Loucy (cell line): ENCODE data around the gene SPATC1L.

Experiments used
- H2AFZ ChIP-seq: fragments of 200-600 bp; sonication (generic); 2 replicates; pipeline ENCODE4 v1.6.0; 2016; ENCODE audit warnings: antibody characterized with exemption, mild to moderate bottlenecking, low read length, moderate library complexity
- H3F3A ChIP-seq: fragments of 200-600 bp; 2 replicates; pipeline ENCODE4 v1.6.0; 2016; ENCODE audit warnings: antibody characterized with exemption, low read depth, mild to moderate bottlenecking
- H3K27me3 ChIP-seq: fragments of 200-600 bp; sonication (generic); 2 replicates; pipeline ENCODE4 v1.6.1; 2014; ENCODE audit warnings: low read length, mild to moderate bottlenecking; ENCODE audit not compliant: insufficient read depth, poor library complexity, severe bottlenecking
- H3K36me3 ChIP-seq: fragments of 200-600 bp; sonication (generic); 2 replicates; pipeline ENCODE4 v1.6.1; 2016; ENCODE audit warnings: low read length; ENCODE audit not compliant: insufficient read depth
- H3K4me1 ChIP-seq: fragments of 200-600 bp; sonication (generic); 2 replicates; pipeline ENCODE4 v1.5.1; 2014; ENCODE audit warnings: low read length, mild to moderate bottlenecking; ENCODE audit not compliant: insufficient read depth, poor library complexity, severe bottlenecking
- H3K4me2 ChIP-seq: fragments of 200-600 bp; sonication (generic); 2 replicates; pipeline ENCODE4 v1.6.0; 2014; ENCODE audit warnings: antibody characterized with exemption, low read length, low read depth, mild to moderate bottlenecking; ENCODE audit not compliant: poor library complexity, severe bottlenecking
- H3K4me3 ChIP-seq: fragments of 200-600 bp; sonication (generic); 2 replicates; pipeline ENCODE4 v1.5.1; 2014; ENCODE audit warnings: low read length, mild to moderate bottlenecking, mixed read lengths; ENCODE audit not compliant: poor library complexity, severe bottlenecking
- H3K79me2 ChIP-seq: fragments of 200-600 bp; sonication (generic); 2 replicates; pipeline ENCODE4 v1.6.1; 2014; ENCODE audit warnings: low read length; ENCODE audit not compliant: insufficient read depth
- H3K9ac ChIP-seq: fragments of 200-600 bp; sonication (generic); 2 replicates; pipeline ENCODE4 v1.6.0; 2014; ENCODE audit warnings: mild to moderate bottlenecking, low read depth, low read length, moderate library complexity; ENCODE audit not compliant: poor library complexity, severe bottlenecking
- H3K9me2 ChIP-seq: fragments of 200-600 bp; sonication (generic); replicated peaks from 2 replicates; pipeline ENCODE4 v1.6.1; 2016; ENCODE audit warnings: low read depth, low read length, mixed read lengths
- H3K9me3 ChIP-seq: fragments of 200-600 bp; sonication (generic); 2 replicates; pipeline ENCODE4 v1.6.1; 2014; ENCODE audit warnings: mild to moderate bottlenecking, antibody characterized with exemption, low read length, low read depth; ENCODE audit not compliant: insufficient read depth
- H4K20me1 ChIP-seq: fragments of 200-600 bp; sonication (generic); 2 replicates; pipeline ENCODE4 v1.6.0; 2014; ENCODE audit warnings: antibody characterized with exemption, low read length, mild to moderate bottlenecking; ENCODE audit not compliant: insufficient read depth, poor library complexity, severe bottlenecking
- CTCF ChIP-seq: fragments of 200-600 bp; sonication (generic); conservative IDR thresholded peaks from 2 replicates; pipeline ENCODE4 v1.5.1; 2014; ENCODE audit warnings: mild to moderate bottlenecking, antibody characterized with exemption, low read length
- EZH2phosphoT487 ChIP-seq: fragments of 200-600 bp; IDR thresholded peaks from 2 replicates; pipeline ENCODE4 v1.6.1; 2018; ENCODE audit warnings: antibody characterized with exemption, mild to moderate bottlenecking, moderate library complexity, borderline replicate concordance

Gene SPATC1L

GRCh38 chr21:46211376-46211775, 27.1 kb upstream of the SPATC1L start:
- H3K4me2 ChIP-seq: no peak overlapping the region
- peaks cover 6% of the 10 kb centered on the region; the same call in 1 of the 2 replicates for H3K79me2 ChIP-seq
- TF ChIP-seq EZH2phosphoT487 (no peak), CTCF (no peak)
- H4K20me1 ChIP-seq: peaks cover 2% of the 10 kb centered on the region
- no peak overlapping the region for H3K9ac ChIP-seq
- no peaks in the 10 kb centered on the region for H3F3A ChIP-seq
- H3K36me3 ChIP-seq: peaks cover 64% of the 10 kb centered on the region; the same call in 1 of the 2 replicates
- H3K4me3 ChIP-seq: no peak overlapping the region
- H3K27me3 ChIP-seq: no peaks in the 10 kb centered on the region
- no peak overlapping the region for H2AFZ ChIP-seq
- H3K9me3 ChIP-seq: no peaks in the 10 kb centered on the region
- no peaks in the 10 kb centered on the region for H3K9me2 ChIP-seq
- H3K4me1 ChIP-seq: no peaks in the 10 kb centered on the region

GRCh38 chr21:46210378-46211136, 26.3 kb upstream of the SPATC1L start:
- TF ChIP-seq CTCF (peak; percentile 26; the same call in 1 of the 2 replicates), EZH2phosphoT487 (no peak)
- Histone ChIP-seq H3K9ac (no peak overlapping the region), H3K4me3 (no peak overlapping the region), H3K4me2 (no peak overlapping the region), H3K9me2 (no peaks in the 10 kb centered on the region), H3K27me3 (no peaks in the 10 kb centered on the region), H3K79me2 (no peaks in the 10 kb centered on the region), H4K20me1 (peaks cover 2% of the 10 kb centered on the region), H2AFZ (no peak overlapping the region), H3K9me3 (no peaks in the 10 kb centered on the region), H3F3A (no peaks in the 10 kb centered on the region), H3K4me1 (no peaks in the 10 kb centered on the region), H3K36me3 (peaks cover 64% of the 10 kb centered on the region; the same call in 1 of the 2 replicates)

GRCh38 chr21:46208761-46209721, 24.8 kb upstream of the SPATC1L start:
- H2AFZ ChIP-seq: no peak overlapping the region
- no peak overlapping the region for H3K9ac ChIP-seq
- H3F3A ChIP-seq: no peaks in the 10 kb centered on the region
- H3K27me3 ChIP-seq: no peaks in the 10 kb centered on the region
- no peaks in the 10 kb centered on the region for H3K9me2 ChIP-seq
- H3K79me2 ChIP-seq: no peaks in the 10 kb centered on the region
- no peaks in the 10 kb centered on the region for H3K9me3 ChIP-seq
- no peak overlapping the region for H3K4me3 ChIP-seq
- no peaks in the 10 kb centered on the region for H3K4me1 ChIP-seq
- no peak overlapping the region for H3K4me2 ChIP-seq
- no peak for TF ChIP-seq EZH2phosphoT487
- TF ChIP-seq CTCF: no peak
- peaks cover 2% of the 10 kb centered on the region for H4K20me1 ChIP-seq
- peaks cover 68% of the 10 kb centered on the region; the same call in 1 of the 2 replicates for H3K36me3 ChIP-seq
